NCI-H226 (cell line): ENCODE data around the gene ARPC2.
"Not testable (repeated sequence)": the region's sequence is repeated elsewhere in the genome, so short reads cannot be mapped to it uniquely, and the experiment has no call there.

Experiments used
- DNase-seq: peaks from one replicate; pipeline ENCODE4 v3.0.0-alpha.2; 2015

The ARPC2 gene

DNA sequence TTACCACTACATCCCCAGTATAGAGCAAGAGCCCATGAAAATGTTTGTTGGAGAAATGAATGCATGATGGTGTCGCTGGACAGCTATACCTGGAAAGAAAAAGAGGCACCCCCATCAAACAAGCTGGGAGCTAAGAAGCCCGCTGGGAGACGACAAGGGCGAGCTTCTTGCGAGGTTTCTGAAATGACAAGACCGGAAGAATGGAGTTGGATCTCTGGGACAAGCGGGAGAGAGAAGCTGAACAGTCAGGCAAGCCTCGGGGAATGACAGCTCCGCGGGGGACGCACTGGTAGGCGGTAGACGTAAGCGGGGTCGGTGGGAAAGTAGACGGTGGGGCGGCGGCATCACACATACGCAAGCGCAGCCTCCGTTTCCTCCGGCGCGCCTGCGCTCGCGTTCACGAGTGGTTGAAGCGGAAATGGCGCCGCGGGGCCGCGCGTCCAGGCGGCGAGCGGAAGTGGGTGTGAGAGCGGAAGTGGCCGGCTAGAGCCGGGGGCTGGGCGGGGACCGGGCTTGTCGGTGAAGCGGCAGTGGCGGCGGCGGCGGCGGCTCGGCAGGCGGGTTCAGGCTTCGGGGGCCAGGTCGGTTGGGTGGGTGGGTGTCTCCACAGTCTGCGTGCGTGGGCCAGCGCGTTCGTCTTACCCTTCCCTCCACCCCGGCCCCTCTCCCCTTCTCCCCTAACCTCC lies at the start of gene ARPC2:
Gene ARPC2 (plus strand): TSS at position 516 of the 686 bp plus-strand sequence. CDS start 282 bp downstream, outside the sequence.
- DNase-seq, result peak; percentile 76

DNA sequence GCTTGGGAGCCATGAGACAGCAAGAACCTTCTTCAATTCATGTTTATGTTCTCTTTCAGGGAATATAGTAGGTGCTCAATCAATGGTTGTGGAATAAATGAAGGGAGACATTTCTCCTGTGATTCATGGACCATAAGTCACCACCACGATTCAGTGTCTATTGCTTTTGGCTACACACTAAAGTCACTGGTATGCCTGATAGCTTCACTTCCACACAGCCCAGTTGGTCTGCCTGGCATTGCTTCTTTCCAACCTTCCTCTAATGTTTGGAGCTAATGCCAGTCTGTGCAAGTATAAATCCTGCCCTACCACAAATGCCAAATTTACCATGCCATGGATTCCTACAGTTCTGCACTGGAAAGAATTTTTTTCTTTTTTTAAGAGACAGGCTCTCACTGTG lies 49.0 kb upstream of the ARPC2 start:
- no peak for DNase-seq

DNA sequence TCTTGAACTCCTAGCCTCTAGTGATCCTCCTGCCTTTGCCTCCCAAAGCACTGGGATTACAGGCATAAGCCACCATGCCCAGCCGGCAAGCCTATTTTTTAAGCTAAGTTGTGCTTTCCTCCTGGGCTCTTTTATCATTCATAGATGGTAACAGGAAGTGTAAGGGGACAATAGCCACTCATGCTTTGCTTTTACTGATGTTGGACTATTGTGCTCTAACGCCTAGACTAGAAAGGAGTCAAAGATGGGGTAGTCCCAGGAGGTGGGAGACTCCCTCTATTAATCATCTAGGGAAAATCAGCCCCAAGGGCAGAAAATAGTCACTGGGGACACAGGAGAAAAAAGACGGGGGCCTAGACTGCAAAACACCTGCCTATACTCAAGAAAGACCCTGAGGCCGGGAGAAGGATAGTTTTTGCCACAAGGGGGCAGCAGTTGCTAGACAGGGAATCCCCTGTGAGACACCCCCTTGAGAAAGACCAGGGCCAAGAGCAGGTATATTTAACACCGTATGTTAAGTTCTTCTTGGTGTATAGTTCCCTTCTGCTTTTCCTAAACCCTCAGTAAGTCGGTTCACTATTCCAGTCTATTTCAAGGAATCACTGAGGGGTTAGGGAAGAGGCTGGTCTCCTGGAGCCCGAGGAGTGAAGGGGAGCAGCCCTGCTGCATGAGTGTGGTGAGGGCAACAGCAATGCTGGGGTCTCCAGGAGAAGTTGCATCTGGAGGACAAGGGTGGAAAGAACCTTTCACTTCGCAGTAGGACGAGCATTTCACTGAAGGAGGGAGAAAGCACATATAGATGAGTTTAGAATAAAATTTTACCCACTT lies 48.1 kb upstream of the ARPC2 start:
- peak; percentile 14 for DNase-seq

DNA sequence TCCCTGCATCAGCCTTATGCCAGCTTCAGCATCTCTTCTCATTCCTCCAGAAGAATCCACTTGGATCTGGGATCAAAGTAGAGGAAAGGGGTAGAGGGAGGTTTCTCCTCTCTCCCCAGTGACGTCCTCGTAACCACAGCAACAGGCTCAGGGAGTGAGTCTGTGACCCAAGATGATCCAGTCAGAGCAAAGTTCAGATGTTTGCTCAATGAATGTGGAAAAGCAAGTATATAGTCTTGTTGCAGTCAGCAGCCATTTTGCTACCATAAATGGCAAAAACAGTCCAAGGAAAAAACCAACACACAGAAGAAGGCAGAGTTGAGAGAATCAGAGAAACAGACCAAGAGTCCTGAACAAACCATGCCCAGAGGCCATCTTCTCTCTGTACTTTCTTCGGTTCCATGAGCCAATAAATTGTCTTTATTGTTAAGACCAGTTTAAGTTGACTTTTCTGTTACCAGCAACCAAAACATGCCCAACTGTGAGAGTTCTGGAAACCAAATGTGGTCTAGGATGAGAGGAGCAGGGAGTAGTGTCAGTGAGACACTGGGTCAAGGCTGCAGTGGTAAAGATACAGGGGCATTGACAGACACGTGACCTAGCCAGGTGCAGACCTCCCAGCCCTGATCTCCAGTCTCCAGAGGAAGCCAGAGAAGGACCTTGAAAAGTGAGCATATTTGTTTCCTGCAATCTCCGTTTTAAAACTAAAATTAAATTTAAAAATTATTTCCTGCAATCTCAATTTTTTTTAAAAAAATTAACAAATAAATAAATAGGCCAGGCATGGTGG lies 47.0 kb upstream of the ARPC2 start:
- no peak for DNase-seq

DNA sequence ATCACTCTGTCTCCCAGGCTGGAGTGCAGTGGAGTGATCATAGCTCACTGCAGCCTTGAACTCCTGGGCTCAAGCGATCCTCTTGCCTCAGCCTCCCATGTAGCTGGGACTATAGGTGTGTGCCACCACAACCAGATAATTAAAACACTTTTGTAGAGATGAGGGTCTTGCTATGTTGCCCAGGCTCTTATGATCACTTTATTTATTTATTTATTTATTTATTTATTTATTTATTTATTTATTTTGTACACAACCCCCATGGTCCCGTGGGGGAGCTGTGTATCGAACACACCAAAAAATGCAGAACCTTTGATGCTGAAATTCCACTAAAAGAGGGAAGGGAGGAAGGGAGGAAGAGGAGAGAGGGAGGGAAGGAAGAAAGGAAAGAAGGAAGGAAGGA lies 45.2 kb upstream of the ARPC2 start:
- not testable (repeated sequence) for DNase-seq

DNA sequence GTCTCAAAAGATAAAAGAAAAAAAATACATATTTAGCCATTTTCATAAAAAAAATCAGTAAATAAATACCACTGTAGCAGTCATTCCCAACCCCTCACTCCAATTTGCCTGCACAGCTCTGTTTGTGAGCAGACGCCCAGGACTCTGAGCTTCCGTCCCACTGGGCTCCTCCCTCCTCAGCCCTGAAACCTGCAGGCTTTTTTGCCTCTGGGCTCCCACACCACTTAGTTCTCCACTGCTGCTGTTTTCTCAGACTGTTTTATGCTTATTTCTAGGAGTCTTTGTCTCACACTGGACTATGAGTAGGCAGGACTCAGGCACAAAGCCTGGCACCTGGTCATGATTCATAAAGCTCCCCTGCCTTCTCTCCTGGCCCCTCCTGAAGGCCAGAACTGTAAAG lies 44.1 kb upstream of the ARPC2 start:
- no peak for DNase-seq

DNA sequence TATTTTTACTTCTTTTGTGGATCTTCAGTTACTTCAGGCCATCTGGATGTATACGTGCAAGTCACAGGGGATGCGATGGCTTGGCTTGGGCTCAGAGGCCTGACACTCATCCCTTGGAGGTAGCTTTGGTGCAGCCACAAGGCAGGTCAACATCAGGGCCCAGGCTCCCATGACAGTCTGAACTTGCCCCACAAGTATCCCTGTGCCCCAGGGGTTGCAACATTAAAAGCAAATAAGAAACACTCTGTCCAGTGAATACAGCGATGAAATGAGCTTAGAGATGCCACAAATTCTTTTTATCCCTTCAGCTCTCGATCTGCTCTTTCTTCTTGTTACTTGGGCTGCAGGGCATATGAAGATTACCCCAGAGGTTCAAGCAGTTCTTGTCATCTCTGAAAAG lies 37.2 kb upstream of the ARPC2 start:
- DNase-seq, result no peak

DNA sequence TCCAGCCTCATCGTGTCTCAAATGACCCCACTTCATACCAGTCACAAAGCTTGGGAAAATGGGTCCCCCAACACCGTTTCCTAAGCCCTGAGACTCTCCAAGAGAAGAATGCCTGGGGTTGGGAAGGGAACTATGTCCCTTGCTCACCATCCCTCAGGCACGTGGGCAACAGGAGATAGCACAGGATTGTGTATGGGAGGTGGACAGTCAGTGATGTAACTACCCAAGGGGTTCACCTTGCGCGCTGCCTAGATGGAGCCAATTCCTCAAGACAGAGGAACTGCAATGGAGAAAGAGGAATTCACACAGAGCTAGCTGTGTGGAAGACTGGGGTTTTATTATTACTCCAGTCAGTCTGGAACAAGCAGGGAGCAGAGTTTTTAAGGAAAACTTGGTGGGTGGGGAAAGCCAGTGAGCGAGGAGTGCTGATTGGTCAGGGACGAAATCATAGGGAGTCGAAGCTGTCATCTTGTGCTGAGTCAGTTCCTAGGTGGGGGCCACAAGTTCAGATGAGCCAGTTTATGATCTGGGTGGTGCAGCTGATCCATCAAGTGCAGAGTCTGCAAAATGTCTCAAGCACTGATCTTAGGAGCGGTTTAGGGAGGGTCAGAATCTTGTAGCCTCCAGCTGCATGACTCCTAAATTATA lies 36.4 kb upstream of the ARPC2 start:
- no peak for DNase-seq

DNA sequence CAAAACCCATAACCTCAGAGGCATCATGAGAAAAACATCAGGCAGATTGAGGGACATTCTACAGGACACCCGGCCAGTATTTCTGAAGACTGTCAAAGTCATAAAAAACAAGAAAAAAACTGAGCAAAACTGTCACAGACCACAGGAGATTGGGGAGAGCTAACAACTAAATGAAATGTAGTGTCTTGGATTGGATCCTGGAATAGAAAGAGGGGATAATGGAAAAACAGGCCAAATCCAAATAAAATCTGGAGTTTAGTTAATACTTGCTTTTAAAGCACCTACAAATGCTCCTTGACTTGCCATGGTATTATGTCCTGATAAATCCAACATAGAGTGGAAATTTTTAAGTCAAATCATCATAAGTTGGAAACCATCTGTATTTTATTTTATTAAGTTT lies 32.7 kb upstream of the ARPC2 start:
- no peak for DNase-seq

DNA sequence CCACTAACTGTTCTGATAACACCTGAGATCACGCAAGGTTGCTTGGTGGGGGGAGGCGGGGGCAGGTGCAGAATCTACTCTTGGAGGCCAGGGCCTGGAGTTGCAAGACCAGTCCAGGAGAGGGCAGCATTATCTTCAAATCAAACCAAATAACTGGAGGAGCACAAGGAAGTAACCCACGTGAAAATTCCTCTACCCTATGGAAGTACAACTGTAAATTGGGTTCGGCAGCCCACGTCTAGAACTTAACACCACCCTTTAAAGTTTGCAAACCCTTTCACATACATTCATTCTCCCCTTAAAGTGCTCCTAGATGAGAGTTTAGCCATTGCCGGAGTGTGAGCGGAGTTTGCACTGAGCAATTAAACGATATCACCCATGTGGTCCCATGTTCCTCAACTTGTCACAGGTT lies 30.6 kb upstream of the ARPC2 start:
- DNase-seq, result peak; percentile 28

DNA sequence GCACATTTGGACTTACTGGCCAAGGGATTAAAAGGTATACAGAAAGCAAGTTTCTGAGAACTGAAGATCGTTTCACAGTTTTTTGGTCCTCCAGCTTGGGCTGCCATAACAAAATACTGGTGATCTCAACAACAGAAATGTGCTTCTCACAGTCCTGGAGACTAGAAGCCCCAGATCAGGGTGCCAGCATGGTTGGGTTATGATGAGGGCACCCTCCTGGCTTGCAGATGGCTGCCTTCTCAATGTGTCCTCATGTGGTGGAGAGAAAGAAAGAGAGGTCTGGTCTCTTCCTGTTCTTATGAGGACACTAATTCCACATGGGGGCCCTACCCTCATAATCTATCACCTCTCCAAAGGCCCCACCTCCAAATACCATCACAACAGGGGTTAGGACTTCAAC lies 30.1 kb upstream of the ARPC2 start:
- DNase-seq, result no peak

DNA sequence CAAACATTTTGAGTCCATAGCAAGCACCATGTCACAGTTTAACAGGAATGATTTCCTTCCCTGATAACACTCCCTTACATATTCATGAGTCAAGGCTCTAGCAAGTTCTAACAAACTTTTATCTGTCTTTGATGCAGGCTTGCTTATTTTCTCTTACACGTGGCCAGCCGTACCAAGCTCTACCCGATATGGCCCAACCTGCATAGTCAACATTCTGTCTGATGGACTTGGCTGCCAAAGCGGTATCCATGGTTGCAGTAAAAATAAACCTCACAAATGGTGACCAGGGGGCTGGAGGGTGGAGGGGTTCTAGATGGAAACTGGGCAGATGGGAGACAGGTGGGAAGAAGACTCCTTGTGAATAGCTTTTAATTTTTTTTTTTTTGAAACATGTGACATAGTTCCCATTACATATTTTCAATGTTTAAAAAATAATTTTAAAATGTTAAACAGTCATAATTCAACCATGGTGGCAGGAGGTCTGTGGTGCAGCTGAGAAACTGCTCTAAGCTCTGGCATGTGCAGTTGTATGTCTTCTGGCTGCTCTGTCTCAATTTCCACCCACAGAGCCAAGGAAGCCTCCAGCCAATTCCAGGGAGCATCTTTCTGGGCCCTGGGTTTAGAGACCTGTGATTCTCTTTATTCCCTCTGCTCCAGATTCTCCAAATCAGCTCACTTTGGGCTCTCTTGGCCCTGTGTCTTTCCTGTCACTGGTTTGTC lies 29.5 kb upstream of the ARPC2 start:
- DNase-seq, result no peak

DNA sequence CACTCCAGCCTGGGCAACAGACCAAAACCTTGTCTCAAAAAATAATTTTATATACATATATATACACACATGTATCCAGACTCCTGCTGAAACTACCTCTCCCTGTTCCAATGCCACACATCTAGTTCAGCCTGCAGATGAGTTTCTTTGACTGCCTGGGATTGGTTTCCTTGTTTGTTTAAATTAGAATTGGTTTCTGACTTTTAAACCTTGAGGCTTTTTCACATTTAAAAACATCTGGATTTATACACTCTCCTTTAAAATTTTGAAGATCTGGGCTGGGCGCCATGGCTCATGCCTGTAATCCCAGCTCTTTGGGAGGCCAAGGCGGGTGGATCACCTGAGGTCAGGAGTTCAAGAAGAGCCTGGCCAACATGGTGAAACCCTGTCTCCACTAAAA lies 28.5 kb upstream of the ARPC2 start:
- no peak for DNase-seq

DNA sequence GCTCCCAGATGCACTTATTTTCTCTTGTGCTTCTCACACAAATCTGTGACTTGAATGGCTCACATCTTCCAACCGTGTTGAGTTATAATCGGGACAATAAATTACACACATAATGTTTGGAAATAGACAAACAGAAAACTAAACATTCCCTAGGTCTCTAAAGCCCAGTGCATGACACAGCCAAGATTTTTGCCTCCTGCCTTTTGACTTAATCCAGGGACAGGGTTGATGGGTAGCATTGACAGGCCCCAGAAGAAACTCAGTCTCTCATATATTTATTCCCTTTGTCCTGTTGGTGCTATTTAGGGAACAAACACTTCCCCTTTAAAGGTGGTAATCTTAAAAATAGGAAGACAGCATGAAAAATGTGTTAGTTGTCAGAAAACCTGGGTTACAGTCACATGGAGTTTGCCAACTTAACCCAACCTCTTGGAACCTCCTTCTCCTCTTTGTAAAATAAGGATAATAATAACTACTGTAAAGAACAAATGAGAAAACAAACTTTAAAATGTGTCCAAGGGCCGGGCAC lies 24.0 kb upstream of the ARPC2 start:
- DNase-seq, result no peak

DNA sequence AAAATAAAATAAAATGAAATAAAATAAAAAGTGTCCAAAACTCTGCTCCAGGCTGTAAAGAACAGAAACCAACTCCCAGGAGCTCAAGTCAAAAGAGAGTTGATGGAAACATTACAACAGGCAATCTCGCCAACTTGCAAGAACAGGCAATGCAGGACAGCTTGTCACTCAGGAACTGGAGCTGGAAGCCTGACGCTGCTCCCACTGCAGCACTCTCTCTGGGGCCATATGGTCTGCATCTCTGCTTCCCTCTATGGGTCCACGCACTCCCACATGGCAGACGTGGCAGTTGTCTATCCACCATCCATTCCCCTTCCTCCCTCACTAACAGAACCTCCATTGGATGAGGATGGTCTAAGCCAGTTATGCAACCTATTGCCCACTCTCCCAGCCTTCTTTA lies 23.3 kb upstream of the ARPC2 start:
- DNase-seq, result no peak

DNA sequence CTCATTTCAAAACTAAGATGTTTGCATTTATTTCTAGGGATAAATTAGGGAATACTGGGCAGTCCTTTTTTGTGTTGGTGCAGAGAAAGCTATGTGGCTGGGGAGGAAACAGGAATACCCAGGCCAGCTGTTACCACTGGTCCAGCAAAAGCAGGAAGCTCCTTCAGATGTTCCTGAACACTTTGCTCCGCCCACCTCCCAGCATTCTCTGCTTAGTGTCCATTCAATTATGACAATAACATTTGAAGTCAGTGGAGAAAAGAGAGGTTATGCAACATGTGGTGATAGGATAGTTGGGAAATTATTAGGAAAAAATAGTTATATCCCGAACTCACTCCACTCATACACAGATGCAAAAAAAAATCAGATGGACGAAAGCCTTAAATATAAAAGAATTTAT lies 22.1 kb upstream of the ARPC2 start:
- DNase-seq, result no peak

DNA sequence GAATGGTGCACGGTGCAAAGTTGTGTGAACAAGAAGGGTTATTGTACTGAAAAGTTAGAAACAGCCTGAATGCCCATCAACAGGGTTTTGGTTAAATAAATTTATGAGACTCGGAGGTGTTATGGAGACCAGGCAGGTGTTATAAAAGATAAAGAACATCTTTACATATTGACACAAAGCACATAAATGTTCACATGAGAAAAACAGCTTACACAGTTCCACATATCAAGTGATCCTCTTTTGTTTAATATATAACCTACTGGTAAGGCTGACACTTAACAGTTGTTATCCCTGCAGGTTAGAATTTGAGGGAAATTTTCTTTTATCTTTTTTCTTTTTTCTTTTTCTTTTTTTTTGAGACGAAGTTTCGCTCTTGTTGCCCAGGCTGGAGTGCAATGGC lies 20.0 kb upstream of the ARPC2 start:
- DNase-seq, result no peak

DNA sequence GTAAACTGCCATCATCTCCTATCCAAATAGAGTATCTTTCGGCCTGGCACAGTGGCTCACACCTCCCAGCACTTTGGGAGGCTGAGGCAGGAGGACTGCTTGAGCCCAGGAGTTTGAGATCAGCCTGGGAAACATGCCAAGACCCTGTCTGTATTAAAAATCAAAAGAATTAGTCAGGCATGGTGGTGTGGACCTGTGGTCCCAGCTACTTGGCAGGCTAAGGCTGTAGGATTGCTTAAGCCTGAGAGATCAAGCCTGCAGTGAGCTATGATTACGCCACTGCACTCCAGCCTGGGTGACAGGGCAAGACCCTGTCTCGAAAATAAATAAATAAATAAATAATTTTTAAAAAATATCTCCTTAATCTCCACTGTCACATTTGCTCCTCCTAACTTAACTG lies 14.7 kb upstream of the ARPC2 start:
- no peak for DNase-seq

DNA sequence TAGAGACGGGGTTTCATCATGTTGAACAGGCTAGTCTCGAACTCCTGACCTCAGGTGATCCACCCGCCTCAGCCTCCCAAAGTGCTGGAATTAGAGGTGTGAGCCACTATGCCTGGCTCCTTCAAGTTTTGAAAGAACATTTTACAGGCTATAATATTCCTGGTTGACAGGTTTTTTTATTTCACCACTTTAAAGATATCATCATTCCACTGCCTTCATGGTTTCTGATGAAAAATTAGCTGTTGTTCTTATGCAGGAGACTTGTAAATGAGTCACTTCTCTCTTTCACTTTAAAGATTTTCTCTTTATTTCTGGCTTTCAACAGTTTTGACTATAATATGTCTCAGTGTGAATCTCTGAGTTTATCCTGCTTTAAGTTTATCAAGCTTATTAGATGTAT lies 7.9 kb upstream of the ARPC2 start:
- no peak for DNase-seq

DNA sequence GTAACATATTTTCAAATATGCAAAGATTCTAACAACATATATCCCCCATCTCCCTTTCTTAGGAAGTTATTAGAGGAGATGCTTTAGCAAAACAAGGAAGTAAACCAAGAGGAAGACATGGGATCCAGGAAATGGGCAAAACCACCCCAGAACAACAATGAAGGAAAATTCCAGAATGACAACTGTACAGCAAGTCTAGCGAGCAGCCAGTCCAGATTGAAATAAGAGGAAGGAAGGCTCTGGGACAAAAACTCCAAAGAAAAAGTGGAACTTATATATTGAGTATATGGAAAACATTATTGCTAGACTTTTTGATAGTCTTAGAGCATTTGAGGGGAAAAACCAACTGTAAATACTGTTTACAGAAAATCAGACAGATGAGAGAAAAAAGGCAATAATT lies 2.9 kb upstream of the ARPC2 start:
- DNase-seq, result no peak

DNA sequence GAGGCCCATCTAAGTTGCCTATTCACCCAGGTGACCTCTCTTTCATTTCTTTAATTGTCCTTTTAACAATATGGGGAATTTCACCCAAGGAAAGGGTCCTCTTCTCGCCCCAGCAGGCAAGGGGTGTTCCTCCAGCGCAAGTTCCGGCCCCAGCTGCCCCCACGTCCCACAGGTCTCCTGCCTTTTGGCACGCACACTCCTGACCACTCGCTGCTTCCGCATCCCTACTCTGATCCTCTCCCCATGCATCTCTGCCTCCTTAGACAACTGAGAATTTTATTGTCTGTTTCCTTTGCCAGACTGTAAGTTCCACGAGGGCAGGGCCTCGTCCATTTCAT lies 684 bp upstream of the ARPC2 start:
- DNase-seq, result no peak
